A673 (cell line): ENCODE data around the gene GOLGA6D. TPM values are rescaled to one million over a fixed set of nuclear protein-coding genes. Genes with fewer than 3 reads are reported as not detected.

ENCODE experiments used
- BruUV-seq: library from RNA; stranded (reverse); fragments of 400-500 nt; replicated peaks from 2 replicates; lab custom pipeline; 2021; lab: Mats Ljungman, UMichigan
- CTCF ChIA-PET: fragments of 300-600 bp; sonication (Branson Sonifier 250); formaldehyde crosslinking; loops from one replicate; lab custom pipeline; 2022; ENCODE audit warnings: antibody characterized with exemption; lab: Charles Lee
- POLR2A ChIA-PET: fragments of 300-600 bp; sonication (Branson Sonifier 250); formaldehyde crosslinking; loops from one replicate; lab custom pipeline; 2022; ENCODE audit warnings: antibody characterized with exemption; ENCODE audit not compliant: low non-redundant PET; lab: Charles Lee
- DNase-seq: peaks from one replicate; pipeline ENCODE4 v3.0.0-alpha.2; 2015; ENCODE audit warnings: low spot score
- H3K27ac ChIP-seq: fragments of 200-600 bp; sonication (generic); 2 replicates; pipeline ENCODE4 v1.5.1; 2016; ENCODE audit warnings: mixed run types, low read depth, mild to moderate bottlenecking, mixed read lengths, antibody characterized with exemption, low read length; ENCODE audit not compliant: poor library complexity, severe bottlenecking
- H3K27me3 ChIP-seq: fragments of 200-600 bp; sonication (generic); replicated peaks from 2 replicates; pipeline ENCODE4 v1.6.1; 2017; ENCODE audit warnings: mixed run types, low read depth, mild to moderate bottlenecking, mixed read lengths, antibody characterized with exemption, low read length; ENCODE audit not compliant: insufficient read depth, poor library complexity
- H3K36me3 ChIP-seq: fragments of 200-600 bp; sonication (generic); 2 replicates; pipeline ENCODE4 v1.6.1; 2016; ENCODE audit warnings: mixed run types, mild to moderate bottlenecking, mixed read lengths, antibody characterized with exemption, low read length; ENCODE audit not compliant: insufficient read depth, poor library complexity, severe bottlenecking
- H3K4me1 ChIP-seq: fragments of 200-600 bp; sonication (generic); 2 replicates; pipeline ENCODE4 v1.6.1; 2017; ENCODE audit warnings: mixed run types, mild to moderate bottlenecking, mixed read lengths, antibody characterized with exemption, low read length; ENCODE audit not compliant: insufficient read depth, poor library complexity, severe bottlenecking
- H3K4me3 ChIP-seq: fragments of 200-600 bp; sonication (generic); 2 replicates; pipeline ENCODE4 v1.5.1; 2016; ENCODE audit warnings: low read depth, mixed run types, mild to moderate bottlenecking, mixed read lengths, low read length; ENCODE audit not compliant: poor library complexity, severe bottlenecking
- H3K9me3 ChIP-seq: fragments of 200-600 bp; sonication (generic); 2 replicates; pipeline ENCODE4 v1.6.1; 2016; ENCODE audit warnings: mixed run types, low read depth, mild to moderate bottlenecking, mixed read lengths, antibody characterized with exemption, low read length; ENCODE audit not compliant: poor library complexity, severe bottlenecking
- EZH2 ChIP-seq: fragments of 200-600 bp; sonication (generic); IDR thresholded peaks from 2 replicates; pipeline ENCODE4 v1.6.1; 2017; ENCODE audit warnings: borderline replicate concordance, low read depth, mild to moderate bottlenecking, mixed read lengths, antibody characterized with exemption, low read length; ENCODE audit not compliant: poor library complexity, severe bottlenecking
- intact Hi-C: fragments of 100-400 bp; cut with micrococcal nuclease; formaldehyde crosslinking; loops from one replicate; pipeline ENCODE4 v1.10.0; 2022; ENCODE audit not compliant: unreplicated experiment
- total RNA-seq: library from RNA; stranded (reverse); gene quantifications from 2 replicates; pipeline ENCODE4 v1.2.3, GENCODE V29; 2021
- TF ChIP-seq, protein P1 (sequence below): fragments of 300-800, 200-600 bp; sonication (generic); conservative IDR thresholded peaks from 2 replicates; pipeline ENCODE4 v1.5.1; 2017; ENCODE audit warnings: low read depth, mild to moderate bottlenecking, antibody characterized with exemption, low read length, moderate library complexity, mixed read lengths

Gene GOLGA6D
- total RNA-seq, 1 experiment from 2014 or later, result not detected

- no peak for TF ChIP-seq EZH2
- TF ChIP-seq, protein P1, sequence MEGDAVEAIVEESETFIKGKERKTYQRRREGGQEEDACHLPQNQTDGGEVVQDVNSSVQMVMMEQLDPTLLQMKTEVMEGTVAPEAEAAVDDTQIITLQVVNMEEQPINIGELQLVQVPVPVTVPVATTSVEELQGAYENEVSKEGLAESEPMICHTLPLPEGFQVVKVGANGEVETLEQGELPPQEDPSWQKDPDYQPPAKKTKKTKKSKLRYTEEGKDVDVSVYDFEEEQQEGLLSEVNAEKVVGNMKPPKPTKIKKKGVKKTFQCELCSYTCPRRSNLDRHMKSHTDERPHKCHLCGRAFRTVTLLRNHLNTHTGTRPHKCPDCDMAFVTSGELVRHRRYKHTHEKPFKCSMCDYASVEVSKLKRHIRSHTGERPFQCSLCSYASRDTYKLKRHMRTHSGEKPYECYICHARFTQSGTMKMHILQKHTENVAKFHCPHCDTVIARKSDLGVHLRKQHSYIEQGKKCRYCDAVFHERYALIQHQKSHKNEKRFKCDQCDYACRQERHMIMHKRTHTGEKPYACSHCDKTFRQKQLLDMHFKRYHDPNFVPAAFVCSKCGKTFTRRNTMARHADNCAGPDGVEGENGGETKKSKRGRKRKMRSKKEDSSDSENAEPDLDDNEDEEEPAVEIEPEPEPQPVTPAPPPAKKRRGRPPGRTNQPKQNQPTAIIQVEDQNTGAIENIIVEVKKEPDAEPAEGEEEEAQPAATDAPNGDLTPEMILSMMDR, result no peak
- POLR2A ChIA-PET, result interaction anchor here (0.6 kb wide), 1 partner anchor 10 kb away, joined by 3 read pairs; no protein-coding TSS in a partner anchor
- DNase-seq, result no peak
- H3K9me3 ChIP-seq, result no peaks in the 10 kb centered on the region
- CTCF ChIA-PET, result no interaction called here
- intact Hi-C loops, result no loop called here
- H3K27ac ChIP-seq, result no peak overlapping the region
- peaks cover 9% of the 10 kb centered on the region for H3K27me3 ChIP-seq
- no peak overlapping the region for H3K4me3 ChIP-seq
- H3K4me1 ChIP-seq, result no peaks in the 10 kb centered on the region
- no TSS peak for BruUV-seq
- no peaks in the 10 kb centered on the region for H3K36me3 ChIP-seq
Observed at GRCh38 chr15:75235051-75235673, 47.5 kb upstream of the GOLGA6D start.

GRCh38 chr15:75235760-75236729, 46.6 kb upstream of the GOLGA6D start:
- H3K9me3 ChIP-seq, result no peaks in the 10 kb centered on the region
- ChIA-PET POLR2A (no interaction called here), CTCF (no interaction called here)
- no TSS peak for BruUV-seq
- H3K4me1 ChIP-seq, result no peaks in the 10 kb centered on the region
- TF ChIP-seq EZH2, result no peak
- H3K27me3 ChIP-seq, result peaks cover 9% of the 10 kb centered on the region
- no peaks in the 10 kb centered on the region for H3K36me3 ChIP-seq
- intact Hi-C loops, result no loop called here
- H3K27ac ChIP-seq, result no peak overlapping the region
- DNase-seq, result no peak
- no peak overlapping the region for H3K4me3 ChIP-seq

GRCh38 chr15:75237316-75237982, 45.2 kb upstream of the GOLGA6D start:
- no peak overlapping the region for H3K27ac ChIP-seq
- no TSS peak for BruUV-seq
- H3K4me3 ChIP-seq, result no peak overlapping the region
- TF ChIP-seq EZH2, result no peak
- TF ChIP-seq, protein P1, result no peak
- ChIA-PET CTCF (no interaction called here), POLR2A (no interaction called here)
- DNase-seq, result no peak
- no peaks in the 10 kb centered on the region for H3K9me3 ChIP-seq
- intact Hi-C loops, result no loop called here
- peaks cover 9% of the 10 kb centered on the region for H3K27me3 ChIP-seq
- no peaks in the 10 kb centered on the region for H3K4me1 ChIP-seq
- no peaks in the 10 kb centered on the region for H3K36me3 ChIP-seq
